Measurements from ENCODE around the gene ZSCAN5A.

The ZSCAN5A gene

DNA sequence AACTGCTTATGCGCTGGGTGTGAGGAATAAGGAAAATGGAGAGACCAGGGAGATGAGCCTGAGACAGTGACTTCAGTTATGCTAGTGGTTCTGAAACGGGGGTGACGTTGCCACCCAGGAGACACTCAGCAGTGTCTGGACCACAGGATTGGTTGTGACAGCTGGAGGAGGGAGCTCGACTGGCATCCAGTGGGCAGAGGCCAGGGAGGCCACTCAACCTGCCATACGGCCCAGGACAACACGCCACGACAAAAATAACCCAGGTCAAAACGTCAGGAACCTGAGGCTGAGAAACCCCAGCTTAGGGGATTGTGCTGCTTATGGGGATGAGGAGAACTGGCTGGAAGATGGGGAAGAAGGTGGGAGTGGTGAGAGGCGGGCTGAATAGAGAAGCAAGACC, 10.4 kb downstream of the ZSCAN5A start:
- no peak for TF ChIP-seq CTCF (conservative IDR thresholded peaks at IDR 0.05; ENCODE audit: low read length)
- no peak for DNase-seq (ENCODE audit: low read depth)
- H3K4me3 ChIP-seq (ENCODE audit: low read length), result no peak overlapping the region

DNA sequence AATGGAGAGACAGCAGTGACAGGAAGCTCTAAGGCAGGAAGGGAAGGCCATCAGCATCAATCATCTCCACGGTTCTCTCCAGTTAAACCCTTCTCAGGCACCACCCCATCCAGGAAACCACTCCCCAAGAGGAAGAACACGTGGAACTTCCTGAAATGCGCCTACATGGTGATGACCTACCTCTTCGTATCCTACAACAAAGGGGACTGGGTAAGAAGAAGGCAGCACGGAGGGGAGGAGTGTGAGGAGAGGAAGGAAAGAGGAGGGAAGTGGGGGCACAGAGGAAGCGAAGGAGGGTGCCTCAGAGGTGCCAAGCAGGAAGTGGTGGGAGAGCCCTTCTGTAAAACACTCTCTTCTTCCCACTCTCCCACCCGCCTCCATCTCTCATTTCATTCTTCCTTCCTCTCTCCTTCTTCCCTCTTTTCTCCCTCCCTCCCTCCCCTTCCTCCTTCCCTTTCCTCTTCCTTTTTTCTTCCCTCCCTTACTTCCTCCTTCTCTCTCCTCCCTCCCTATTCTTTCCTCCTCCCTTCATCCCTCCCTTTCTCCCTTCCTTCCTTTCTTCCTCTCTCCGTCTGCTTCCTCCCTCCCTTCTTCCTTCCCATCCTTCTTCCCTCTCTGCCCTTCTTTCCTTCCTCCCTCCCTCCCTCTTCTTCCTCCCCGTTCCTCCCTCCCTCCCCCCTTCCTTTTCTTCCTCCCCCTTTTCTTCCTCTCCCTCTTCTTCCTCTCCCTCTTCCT, 12.6 kb downstream of the ZSCAN5A start:
- no peak overlapping the region for H3K4me3 ChIP-seq (ENCODE audit: low read length)
- DNase-seq (ENCODE audit: low read depth), result no peak
- no peak for TF ChIP-seq CTCF (conservative IDR thresholded peaks at IDR 0.05; ENCODE audit: low read length)

DNA sequence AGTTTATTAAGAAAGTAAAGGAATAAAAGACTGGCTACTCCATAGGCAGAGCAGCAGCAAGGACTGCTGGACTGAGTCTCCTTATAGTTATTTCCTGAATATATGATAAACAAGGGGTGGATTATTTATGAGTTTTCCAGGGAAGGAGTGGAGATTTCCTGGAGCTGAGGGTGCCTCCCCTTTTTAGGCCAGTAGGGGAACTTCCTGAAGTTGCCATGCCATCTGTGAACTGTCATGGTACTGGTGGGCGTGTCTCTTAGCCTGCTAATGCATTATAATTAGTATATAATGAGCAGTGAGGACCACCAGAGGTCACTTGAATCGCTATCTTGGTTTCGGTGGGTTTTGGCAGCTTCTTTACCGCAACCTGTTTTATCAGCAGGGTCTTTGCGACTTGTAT, 13.5 kb downstream of the ZSCAN5A start:
- H3K4me3 ChIP-seq (ENCODE audit: low read length), result no peak overlapping the region
- no peak for DNase-seq (ENCODE audit: low read depth)
- no peak for TF ChIP-seq CTCF (conservative IDR thresholded peaks at IDR 0.05; ENCODE audit: low read length)

GRCh38 chr19:56299688-56300087, 15.0 kb downstream of the ZSCAN5A start:
- TF ChIP-seq CTCF (conservative IDR thresholded peaks at IDR 0.05; ENCODE audit: low read length), result no peak
- no peak overlapping the region for H3K4me3 ChIP-seq (ENCODE audit: low read length)
- DNase-seq (ENCODE audit: low read depth), result no peak

- no peak for DNase-seq (ENCODE audit: low read depth)
- no peak overlapping the region for H3K4me3 ChIP-seq (ENCODE audit: low read length)
- no peak for TF ChIP-seq CTCF (conservative IDR thresholded peaks at IDR 0.05; ENCODE audit: low read length)
Measured at GRCh38 chr19:56297010-56297409, 17.6 kb downstream of the ZSCAN5A start.

GRCh38 chr19:56295531-56296455, 18.8 kb downstream of the ZSCAN5A start:
- no peak for TF ChIP-seq CTCF (conservative IDR thresholded peaks at IDR 0.05; ENCODE audit: low read length)
- no peak overlapping the region for H3K4me3 ChIP-seq (ENCODE audit: low read length)
- no peak for DNase-seq (ENCODE audit: low read depth)
